Psoas muscle (tissue), 8 donors: ENCODE results near the gene TRANK1. TPM values are rescaled to one million over a fixed set of nuclear protein-coding genes. Genes with fewer than 3 reads are reported as not detected.

ENCODE experiments used
- ATAC-seq, 4 donors: fragments of 200-7000 bp; cut with Tn5 transposase; one replicate each; pipeline ENCODE4 v1.9.1; 2020; ENCODE audit warnings: moderate library complexity in 3 of 4, mild to moderate bottlenecking in 2 of 4
- DNase-seq, 2 donors: peaks; one replicate each; pipeline ENCODE4 v3.0.0-alpha.2; 2020
- H3K27ac ChIP-seq: fragments of 200-600 bp; one replicate; pipeline ENCODE4 v1.8.0; 2022
- H3K27me3 ChIP-seq, 3 donors: fragments of 200-600 bp in 1 of 3; one replicate each; pipeline versions ENCODE4 v1.6.1 to v1.8.0; 2013 to 2022; ENCODE audit warnings: low read length in 2 of 3, mild to moderate bottlenecking in 2 of 3, moderate library complexity in 1 of 3; ENCODE audit not compliant: insufficient read depth in 3 of 3
- H3K36me3 ChIP-seq, 2 donors: fragments of 200-600 bp in 1 of 2; one replicate each; pipeline versions ENCODE4 v1.6.1 to v1.8.0; 2013 to 2022; ENCODE audit warnings: low read depth in 1 of 2, mild to moderate bottlenecking in 1 of 2, moderate library complexity in 1 of 2; ENCODE audit not compliant: insufficient read depth in 1 of 2
- H3K4me1 ChIP-seq: fragments of 200-600 bp; one replicate; pipeline ENCODE4 v1.8.0; 2022
- H3K4me3 ChIP-seq: fragments of 200-600 bp; one replicate; pipeline ENCODE4 v1.8.0; 2022; ENCODE audit warnings: mild to moderate bottlenecking
- H3K9me3 ChIP-seq: fragments of 200-600 bp; one replicate; pipeline ENCODE4 v1.8.0; 2022
- WGBS, 3 donors: extraction: QIAGEN DNeasy Blood & Tissue Kit; methylation state at CpG; one replicate each; pipeline versions ENCODE4 v1.1.6 to v1.1.7; 2013; 5-methylcytosine and 5-hydroxymethylcytosine counted together
- intact Hi-C, 2 donors: fragments of 100-400 bp; cut with DNase I; formaldehyde crosslinking; loops; one replicate each; pipeline versions ENCODE4 v1.11.0 to v1.14.2; 2022
- polyA plus RNA-seq, 3 donors: library from polyadenylated mRNA; stranded (reverse); fragments of 200-250 nt; gene quantifications; one replicate each; pipeline ENCODE4 v1.2.3, GENCODE V29; 2013
- total RNA-seq, 4 donors: library from RNA; stranded (reverse); fragmentation: NEBNext Ultra II Directional in 2 of 4; extraction: Animal tissue kit (Norgen Biotek cat#: 25700) in 2 of 4; gene quantifications; one replicate each; pipeline versions ENCODE4 v1.2.1 to v1.2.4, GENCODE V29; 2021 to 2023
- TF ChIP-seq, protein P1 (sequence below): fragments of 200-600 bp; IDR thresholded peaks from one replicate; pipeline ENCODE4 v1.8.0; 2022; ENCODE audit warnings: antibody characterized with exemption
- donor health status: healthy with polysubstance abuse.
- donor health status: DM: no; HTN: no; CAD: no; lungs with moderate emphysema.
- donor health status: Bipolar disorder and iron deficiency.
- donor health status: healthy.
- donor health status: DM: yes; HTN: yes; CAD: no.
- donor health status: DM: no; HTN: no; CAD: no.
- donor health status: DM: no; HTN: no; CAD: no.
- donor health status: DM: yes; HTN: yes; CAD: no.

TRANK1 gene
- total and polyA plus RNA-seq, 7 donors = 0.28 to 4.5 (median 0.63) TPM

DNA sequence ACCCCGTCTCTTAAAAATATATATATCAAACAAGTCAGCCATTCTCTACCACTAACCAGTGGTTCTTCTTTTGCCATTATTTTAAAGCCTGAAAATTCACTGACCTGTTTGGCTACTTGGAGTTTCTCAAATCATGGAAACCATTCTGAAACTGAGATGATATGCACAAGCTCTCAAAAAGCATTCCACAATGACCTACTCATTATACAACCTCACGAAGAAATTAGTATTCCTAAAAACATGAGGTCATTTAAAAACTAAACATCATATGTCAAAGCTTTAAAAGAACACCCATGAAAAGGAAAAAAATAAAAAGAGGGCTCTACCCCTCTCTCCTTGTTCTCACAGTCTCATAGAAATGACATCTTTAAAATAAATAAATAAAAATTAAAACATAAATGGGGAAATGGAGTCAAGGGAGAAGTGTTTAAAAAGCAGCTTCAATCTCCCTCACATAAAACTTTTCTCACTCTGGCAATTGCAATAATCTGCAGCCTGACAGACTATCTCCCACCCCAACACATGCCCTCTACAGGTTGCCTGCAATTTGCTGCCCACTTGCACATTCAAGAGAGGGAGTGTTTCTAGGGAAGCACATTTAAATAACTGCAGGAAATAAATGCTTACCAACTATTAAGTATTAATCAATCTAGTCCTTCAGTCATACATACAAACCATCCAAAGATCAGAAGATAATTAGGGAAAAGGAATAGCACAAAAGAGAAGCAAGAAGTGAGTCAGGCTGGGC lies 73.3 kb downstream of the TRANK1 start:
- Histone ChIP-seq H3K36me3 (no peaks in the 10 kb centered on the region), H3K4me3 (no peak overlapping the region), H3K27ac (no peak overlapping the region), H3K4me1 (no peaks in the 10 kb centered on the region), H3K27me3 (no peaks in the 10 kb centered on the region), H3K9me3 (no peaks in the 10 kb centered on the region)
- ATAC-seq (no peak), DNase-seq (no peak)
- intact Hi-C loops = no loop called here
- TF ChIP-seq, protein P1, sequence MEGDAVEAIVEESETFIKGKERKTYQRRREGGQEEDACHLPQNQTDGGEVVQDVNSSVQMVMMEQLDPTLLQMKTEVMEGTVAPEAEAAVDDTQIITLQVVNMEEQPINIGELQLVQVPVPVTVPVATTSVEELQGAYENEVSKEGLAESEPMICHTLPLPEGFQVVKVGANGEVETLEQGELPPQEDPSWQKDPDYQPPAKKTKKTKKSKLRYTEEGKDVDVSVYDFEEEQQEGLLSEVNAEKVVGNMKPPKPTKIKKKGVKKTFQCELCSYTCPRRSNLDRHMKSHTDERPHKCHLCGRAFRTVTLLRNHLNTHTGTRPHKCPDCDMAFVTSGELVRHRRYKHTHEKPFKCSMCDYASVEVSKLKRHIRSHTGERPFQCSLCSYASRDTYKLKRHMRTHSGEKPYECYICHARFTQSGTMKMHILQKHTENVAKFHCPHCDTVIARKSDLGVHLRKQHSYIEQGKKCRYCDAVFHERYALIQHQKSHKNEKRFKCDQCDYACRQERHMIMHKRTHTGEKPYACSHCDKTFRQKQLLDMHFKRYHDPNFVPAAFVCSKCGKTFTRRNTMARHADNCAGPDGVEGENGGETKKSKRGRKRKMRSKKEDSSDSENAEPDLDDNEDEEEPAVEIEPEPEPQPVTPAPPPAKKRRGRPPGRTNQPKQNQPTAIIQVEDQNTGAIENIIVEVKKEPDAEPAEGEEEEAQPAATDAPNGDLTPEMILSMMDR = no peak
- WGBS, 3 donors = 78 to 81% (median 80%) methylated on average over 2 of the region's 2 CpGs

DNA sequence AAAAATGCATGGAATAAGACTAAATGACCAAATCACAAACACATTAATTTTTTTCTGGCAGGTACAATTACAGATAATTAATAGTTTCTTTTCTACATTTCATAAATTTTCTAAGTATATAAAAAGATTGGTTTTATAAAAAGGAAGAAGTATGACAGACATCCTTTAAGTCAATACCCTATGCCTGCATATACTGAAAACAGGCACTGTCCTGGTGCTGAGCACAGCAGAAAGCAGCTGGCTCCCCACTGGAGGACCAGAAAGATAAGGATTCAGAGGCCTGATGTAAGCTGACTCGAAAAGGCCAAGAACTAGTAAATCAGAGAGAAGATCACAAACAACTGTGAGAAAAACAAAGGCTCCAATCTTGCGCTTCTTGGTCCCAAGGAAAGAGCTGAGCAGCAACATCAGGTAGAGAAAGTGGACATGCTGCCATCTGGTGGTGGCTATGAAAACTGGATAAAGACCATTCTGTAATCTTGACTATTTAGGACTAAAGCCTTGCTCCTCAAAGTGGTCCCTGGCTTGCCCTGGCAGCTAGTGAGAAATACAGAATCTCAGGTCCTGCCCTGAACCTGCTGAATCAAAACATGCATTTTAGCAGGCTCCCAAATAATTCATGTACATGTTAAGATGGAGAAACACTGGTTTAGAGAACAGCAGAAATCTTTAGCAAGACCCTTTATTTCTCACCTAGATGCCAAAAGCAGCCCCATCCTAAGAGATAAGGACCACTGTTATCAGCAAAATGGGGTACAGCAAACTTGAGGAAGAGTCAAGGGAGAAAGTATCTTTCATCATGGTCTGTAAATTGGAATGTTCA lies 76.0 kb downstream of the TRANK1 start:
- Histone ChIP-seq H3K9me3 (no peaks in the 10 kb centered on the region), H3K27me3 (no peaks in the 10 kb centered on the region), H3K36me3 (no peaks in the 10 kb centered on the region), H3K4me3 (no peak overlapping the region), H3K4me1 (no peaks in the 10 kb centered on the region), H3K27ac (no peak overlapping the region)
- 17 to 29% (median 25%) methylated on average over 2 of the region's 2 CpGs for WGBS, 3 donors
- TF ChIP-seq, protein P1 = peak; percentile 76
- peak in 2 of 4 donors; percentile 61 to 69 for ATAC-seq
- DNase-seq = no peak
- intact Hi-C loops = loop anchor here (1.0 to 5.0 kb wide), 2 partner anchors 137 to 139 kb away; no protein-coding TSS in a partner anchor

DNA sequence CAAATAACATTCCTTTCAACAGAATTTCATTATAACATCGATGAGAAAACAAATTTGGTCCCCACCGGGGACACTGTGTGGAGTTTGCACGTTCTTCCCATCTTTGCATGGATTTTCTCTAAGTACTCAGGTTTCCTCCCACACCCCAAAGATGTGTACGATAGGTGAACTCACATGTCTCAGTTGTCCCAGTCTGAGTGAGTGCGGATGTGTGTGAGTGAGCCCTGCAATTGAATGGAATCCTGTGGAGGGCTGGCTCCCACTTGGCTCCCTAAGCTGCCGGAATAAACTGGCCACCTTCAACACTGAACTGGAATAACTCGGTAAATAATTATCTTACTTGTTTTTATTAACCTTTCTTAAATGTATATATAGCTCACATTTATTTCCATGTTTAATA lies 77.0 kb downstream of the TRANK1 start:
- no peaks in the 10 kb centered on the region for H3K9me3 ChIP-seq
- intact Hi-C loops = loop anchor here in 1 of 2 donors (5.0 kb wide), 1 partner anchor 136 kb away; no protein-coding TSS in a partner anchor
- H3K36me3 ChIP-seq = no peaks in the 10 kb centered on the region
- H3K4me3 ChIP-seq = no peak overlapping the region
- TF ChIP-seq, protein P1 = no peak
- no peak for DNase-seq
- 67 to 73% (median 71%) methylated on average over 7 of the region's 7 CpGs for WGBS, 3 donors
- H3K4me1 ChIP-seq = no peaks in the 10 kb centered on the region
- no peaks in the 10 kb centered on the region for H3K27me3 ChIP-seq
- no peak overlapping the region for H3K27ac ChIP-seq
- ATAC-seq = no peak

DNA sequence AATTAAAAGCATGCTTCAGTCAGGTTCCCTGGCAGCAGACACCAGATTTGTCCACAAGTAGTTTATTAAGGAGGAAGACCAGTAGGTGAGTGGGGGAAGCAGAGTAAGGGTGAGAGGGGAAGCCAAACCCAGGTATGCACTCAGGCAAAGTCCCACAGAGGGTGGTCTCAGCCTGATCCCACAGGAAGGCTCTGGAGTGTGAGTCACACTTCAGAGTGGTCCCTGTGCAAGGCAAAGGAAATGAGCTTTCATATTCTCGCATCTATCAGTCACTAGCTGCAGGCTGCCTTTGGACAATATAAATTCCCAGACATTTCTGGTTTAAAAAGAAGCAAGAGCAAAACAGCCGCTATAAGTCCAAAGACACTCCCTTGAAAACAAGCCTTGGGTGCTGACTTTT lies 78.5 kb downstream of the TRANK1 start:
- ATAC-seq = no peak
- no peaks in the 10 kb centered on the region for H3K27me3 ChIP-seq
- WGBS, 3 donors = 73 to 87% (median 75%) methylated on average over 2 of the region's 2 CpGs
- intact Hi-C loops = loop anchor here in 1 of 2 donors (5.0 kb wide), 1 partner anchor 134 kb away; no protein-coding TSS in a partner anchor
- H3K9me3 ChIP-seq = no peaks in the 10 kb centered on the region
- no peak overlapping the region for H3K27ac ChIP-seq
- TF ChIP-seq, protein P1 = no peak
- DNase-seq = no peak
- H3K4me3 ChIP-seq = no peak overlapping the region
- H3K4me1 ChIP-seq = no peaks in the 10 kb centered on the region
- H3K36me3 ChIP-seq = no peaks in the 10 kb centered on the region
